Psoas muscle (tissue), 8 donors: Measurements from ENCODE around the gene HOXA9. TPM values are rescaled to one million over a fixed set of nuclear protein-coding genes. Genes with fewer than 3 reads are reported as not detected.
A peak's percentile ranks its signal among the peaks of the same experiment; 100 is the strongest.

Experiments
- ATAC-seq, 4 donors: fragments of 200-7000 bp; cut with Tn5 transposase; one replicate each; pipeline ENCODE4 v1.9.1; 2020; ENCODE audit warnings: moderate library complexity in 3 of 4, mild to moderate bottlenecking in 2 of 4
- DNase-seq, 2 donors: peaks; one replicate each; pipeline ENCODE4 v3.0.0-alpha.2; 2020
- H3K27ac ChIP-seq: fragments of 200-600 bp; one replicate; pipeline ENCODE4 v1.8.0; 2022
- H3K27me3 ChIP-seq, 3 donors: fragments of 200-600 bp in 1 of 3; one replicate each; pipeline versions ENCODE4 v1.6.1 to v1.8.0; 2013 to 2022; ENCODE audit warnings: low read length in 2 of 3, mild to moderate bottlenecking in 2 of 3, moderate library complexity in 1 of 3; ENCODE audit not compliant: insufficient read depth in 3 of 3
- H3K36me3 ChIP-seq, 2 donors: fragments of 200-600 bp in 1 of 2; one replicate each; pipeline versions ENCODE4 v1.6.1 to v1.8.0; 2013 to 2022; ENCODE audit warnings: low read depth in 1 of 2, mild to moderate bottlenecking in 1 of 2, moderate library complexity in 1 of 2; ENCODE audit not compliant: insufficient read depth in 1 of 2
- H3K4me1 ChIP-seq: fragments of 200-600 bp; one replicate; pipeline ENCODE4 v1.8.0; 2022
- H3K4me3 ChIP-seq: fragments of 200-600 bp; one replicate; pipeline ENCODE4 v1.8.0; 2022; ENCODE audit warnings: mild to moderate bottlenecking
- H3K9me3 ChIP-seq: fragments of 200-600 bp; one replicate; pipeline ENCODE4 v1.8.0; 2022
- WGBS, 3 donors: extraction: QIAGEN DNeasy Blood & Tissue Kit; methylation state at CpG; one replicate each; pipeline versions ENCODE4 v1.1.6 to v1.1.7; 2013; 5-methylcytosine and 5-hydroxymethylcytosine counted together
- intact Hi-C, 2 donors: fragments of 100-400 bp; cut with DNase I; formaldehyde crosslinking; loops; one replicate each; pipeline versions ENCODE4 v1.11.0 to v1.14.2; 2022
- polyA plus RNA-seq, 3 donors: library from polyadenylated mRNA; stranded (reverse); fragments of 200-250 nt; gene quantifications; one replicate each; pipeline ENCODE4 v1.2.3, GENCODE V29; 2013
- total RNA-seq, 4 donors: library from RNA; stranded (reverse); fragmentation: NEBNext Ultra II Directional in 2 of 4; extraction: Animal tissue kit (Norgen Biotek cat#: 25700) in 2 of 4; gene quantifications; one replicate each; pipeline versions ENCODE4 v1.2.1 to v1.2.4, GENCODE V29; 2021 to 2023
- TF ChIP-seq, protein P1 (sequence below): fragments of 200-600 bp; IDR thresholded peaks from one replicate; pipeline ENCODE4 v1.8.0; 2022; ENCODE audit warnings: antibody characterized with exemption
- donor health status: healthy with polysubstance abuse.
- donor health status: DM: no; HTN: no; CAD: no; lungs with moderate emphysema.
- donor health status: Bipolar disorder and iron deficiency.
- donor health status: healthy.
- donor health status: DM: yes; HTN: yes; CAD: no.
- donor health status: DM: no; HTN: no; CAD: no.
- donor health status: DM: no; HTN: no; CAD: no.
- donor health status: DM: yes; HTN: yes; CAD: no.

Gene HOXA9
- total and polyA plus RNA-seq, 7 donors, result 0.81 to 55.9 (median 16.0) TPM; not detected in 1

DNA sequence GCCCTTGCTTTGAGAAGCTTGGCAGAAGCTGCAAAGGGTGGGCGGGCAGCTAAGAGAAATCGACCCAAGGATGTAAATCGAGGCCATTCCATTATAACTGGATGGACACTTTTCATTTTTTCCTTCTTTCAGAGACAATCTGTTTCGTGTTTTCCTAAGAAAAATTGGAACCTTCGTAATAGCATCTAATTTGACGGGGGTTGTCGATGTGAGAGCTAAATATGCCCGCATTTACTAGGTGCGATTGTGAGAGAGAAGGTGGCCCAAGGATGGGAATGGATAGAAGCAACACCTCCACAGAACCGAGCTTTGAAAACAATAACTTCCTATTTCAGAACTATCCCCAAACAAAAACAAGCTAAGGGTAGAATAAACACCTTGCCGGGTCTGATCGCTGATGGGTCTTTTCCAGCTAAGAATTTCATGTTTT lies 33.9 kb downstream of the HOXA9 start:
- ATAC-seq (no peak), DNase-seq (no peak)
- peaks cover 70% of the 10 kb centered on the region for H3K4me1 ChIP-seq
- H3K4me3 ChIP-seq, result peak overlapping the region; percentile 92
- WGBS, 3 donors, result 47 to 51% (median 50%) methylated on average over 12 of the region's 12 CpGs
- no peaks in the 10 kb centered on the region for H3K9me3 ChIP-seq
- no peaks in the 10 kb centered on the region for H3K36me3 ChIP-seq
- TF ChIP-seq, protein P1, sequence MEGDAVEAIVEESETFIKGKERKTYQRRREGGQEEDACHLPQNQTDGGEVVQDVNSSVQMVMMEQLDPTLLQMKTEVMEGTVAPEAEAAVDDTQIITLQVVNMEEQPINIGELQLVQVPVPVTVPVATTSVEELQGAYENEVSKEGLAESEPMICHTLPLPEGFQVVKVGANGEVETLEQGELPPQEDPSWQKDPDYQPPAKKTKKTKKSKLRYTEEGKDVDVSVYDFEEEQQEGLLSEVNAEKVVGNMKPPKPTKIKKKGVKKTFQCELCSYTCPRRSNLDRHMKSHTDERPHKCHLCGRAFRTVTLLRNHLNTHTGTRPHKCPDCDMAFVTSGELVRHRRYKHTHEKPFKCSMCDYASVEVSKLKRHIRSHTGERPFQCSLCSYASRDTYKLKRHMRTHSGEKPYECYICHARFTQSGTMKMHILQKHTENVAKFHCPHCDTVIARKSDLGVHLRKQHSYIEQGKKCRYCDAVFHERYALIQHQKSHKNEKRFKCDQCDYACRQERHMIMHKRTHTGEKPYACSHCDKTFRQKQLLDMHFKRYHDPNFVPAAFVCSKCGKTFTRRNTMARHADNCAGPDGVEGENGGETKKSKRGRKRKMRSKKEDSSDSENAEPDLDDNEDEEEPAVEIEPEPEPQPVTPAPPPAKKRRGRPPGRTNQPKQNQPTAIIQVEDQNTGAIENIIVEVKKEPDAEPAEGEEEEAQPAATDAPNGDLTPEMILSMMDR, result no peak
- intact Hi-C loops, result loop anchor here in 1 of 2 donors (1.0 kb wide), 1 partner anchor 267 kb away; the partner anchor contains the start of gene SKAP2
- peak overlapping the region; percentile 94 for H3K27ac ChIP-seq
- no peaks in the 10 kb centered on the region for H3K27me3 ChIP-seq

DNA sequence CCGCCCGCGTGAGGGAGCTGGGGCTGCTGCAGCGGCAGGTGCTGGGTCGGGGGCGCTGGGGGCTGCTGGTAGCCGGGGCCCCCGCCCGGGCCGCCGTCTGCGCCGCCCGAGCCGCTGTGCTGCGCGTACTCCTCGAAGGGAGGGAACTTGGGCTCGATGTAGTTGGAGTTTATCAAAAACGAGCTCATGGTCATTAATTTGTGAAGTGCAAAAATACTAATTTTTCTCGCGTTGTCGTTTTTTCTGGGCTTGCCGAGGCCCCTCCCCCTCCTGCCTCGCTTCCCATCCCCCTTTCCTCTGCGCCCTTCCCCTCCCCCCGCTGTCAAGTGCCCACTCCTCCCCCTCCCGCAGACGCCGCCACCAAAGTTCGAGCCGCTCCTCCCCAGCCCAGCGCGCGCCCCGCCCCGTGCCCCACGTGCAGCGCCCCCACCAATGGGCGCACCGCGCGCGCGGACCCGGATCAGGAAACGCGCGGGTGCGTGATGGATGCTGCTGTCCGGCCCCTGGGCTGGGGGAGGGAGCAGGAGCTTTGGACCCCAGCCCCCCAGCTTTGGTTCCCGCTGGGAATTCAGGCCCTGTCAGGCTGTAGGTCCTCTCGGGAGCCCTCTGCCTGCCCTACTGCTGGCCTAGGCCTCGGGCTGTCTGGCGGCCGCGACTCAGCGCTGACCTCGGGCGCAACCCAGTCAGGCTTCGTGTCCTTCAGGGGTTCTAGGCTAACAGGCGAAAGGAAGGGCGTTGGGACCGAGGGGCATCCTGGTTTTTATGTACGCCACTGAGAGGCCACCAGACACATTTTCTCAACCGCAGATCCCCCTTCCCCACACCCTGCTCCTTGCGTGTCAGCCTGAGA lies 34.6 kb downstream of the HOXA9 start, which contains the start of gene HOXA4:
Gene HOXA4 (minus strand): TSS at position 218 of the 850 bp plus-strand sequence. CDS start 24 bp downstream, at position 194.
- 1 to 6% (median 3%) methylated on average over 42 to 67 of the region's 67 CpGs for WGBS, 3 donors
- DNase-seq (peak; percentile 96 to 97), ATAC-seq (peak; percentile 93 to 97 (median 94))
- TF ChIP-seq, protein P1, result no peak
- H3K27me3 ChIP-seq, result no peaks in the 10 kb centered on the region
- H3K4me3 ChIP-seq, result peak within 1 kb of the TSS; percentile 92
- H3K36me3 ChIP-seq, result no peaks in the 10 kb centered on the region
- H3K9me3 ChIP-seq, result no peaks in the 10 kb centered on the region
- peaks cover 71% of the 10 kb centered on the region for H3K4me1 ChIP-seq
- intact Hi-C loops, result loop anchor here in 1 of 2 donors (1.0 kb wide), 1 partner anchor 266 kb away; the partner anchor contains the start of gene SKAP2
- H3K27ac ChIP-seq, result peak within 1 kb of the TSS; percentile 94

DNA sequence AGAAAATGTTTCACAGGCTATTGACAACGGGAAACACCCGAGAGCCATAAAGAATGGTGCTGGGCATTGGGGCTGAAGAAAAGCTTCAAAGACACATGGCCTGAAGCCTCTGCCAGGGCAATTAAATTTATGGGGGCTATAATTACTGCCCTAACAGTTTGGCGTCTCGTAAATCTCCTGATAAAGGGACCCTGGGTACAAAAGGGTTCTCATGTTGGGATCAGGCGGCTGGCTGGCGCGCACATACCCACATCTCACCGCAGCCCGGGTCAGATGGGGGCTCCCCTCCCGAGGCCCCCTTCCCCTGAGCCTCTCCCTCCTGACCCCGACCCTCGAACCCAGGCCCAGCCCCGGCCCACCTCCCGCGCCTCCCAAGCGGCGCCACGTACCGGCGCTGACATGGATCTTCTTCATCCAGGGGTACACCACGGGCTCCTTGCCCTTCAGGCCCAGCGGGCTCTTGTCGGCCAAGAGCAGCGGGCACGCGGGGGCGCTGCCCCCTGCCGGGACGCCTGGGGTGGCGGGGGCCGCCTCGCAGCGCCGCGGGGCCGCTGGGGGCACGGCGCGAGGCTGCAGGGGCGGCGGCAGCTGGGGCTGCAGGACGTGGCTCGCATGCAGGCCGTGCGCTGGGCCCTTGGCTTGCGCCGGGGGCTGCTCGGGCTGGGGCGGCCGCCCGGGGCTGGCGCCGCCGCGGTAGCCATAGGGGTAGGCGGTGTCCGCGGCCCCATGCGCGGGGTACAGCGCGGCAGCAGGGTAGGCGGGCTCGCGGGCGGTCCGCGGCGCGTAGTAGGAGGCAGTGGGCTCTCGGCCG lies 35.4 kb downstream of the HOXA9 start:
- DNase-seq, result peak; percentile 59 to 82
- H3K36me3 ChIP-seq, result peaks cover 0 to 3% of the 10 kb centered on the region in 2 donors
- intact Hi-C loops, result no loop called here

More for the DNA sequence above, 35.4 kb downstream of the HOXA9 start:
- Histone ChIP-seq H3K27ac (peak overlapping the region; percentile 94), H3K27me3 (no peaks in the 10 kb centered on the region), H3K4me1 (peaks cover 76% of the 10 kb centered on the region), H3K9me3 (no peaks in the 10 kb centered on the region), H3K4me3 (peak overlapping the region; percentile 92)
- WGBS, 3 donors, result 5 to 8% (median 6%) methylated on average over 47 to 72 of the region's 72 CpGs
- peak; percentile 38 to 72 (median 66) for ATAC-seq
- TF ChIP-seq, protein P1, result peak; percentile 42
